CD4-positive, alpha-beta T cell treated with Interleukin-12 subunit alpha and Interleukin-12 subunit beta, for 1 hour (primary cell): Measurements from ENCODE around the gene TNNT1.
"Not testable (repeated sequence)": the region's sequence is repeated elsewhere in the genome, so short reads cannot be mapped to it uniquely, and the experiment has no call there.

ENCODE experiments used
- DNase-seq: peaks from one replicate; pipeline ENCODE4 v3.0.0-alpha.2; 2020

The TNNT1 gene

GRCh38 chr19:55149078-55150003 is at the start of gene TNNT1:
Gene TNNT1 (minus strand): TSS chr19:55149206. CDS start chr19:55147157, 2,049 bp downstream.
- DNase-seq, result no peak

- DNase-seq, result no peak
Observed at GRCh38 chr19:55198651-55199050, 49.6 kb upstream of the TNNT1 start.

- no peak for DNase-seq
Observed at GRCh38 chr19:55197528-55197927, 48.5 kb upstream of the TNNT1 start.

GRCh38 chr19:55196803-55197202 is 47.8 kb upstream of the TNNT1 start:
- DNase-seq, result no peak

- DNase-seq, result no peak
Observed at GRCh38 chr19:55193481-55193880, 44.5 kb upstream of the TNNT1 start.

- DNase-seq, result no peak
Observed at GRCh38 chr19:55189403-55189835, 40.4 kb upstream of the TNNT1 start.

- no peak for DNase-seq
Observed at GRCh38 chr19:55188625-55189024, 39.6 kb upstream of the TNNT1 start.

- DNase-seq, result no peak
Observed at GRCh38 chr19:55186080-55186479, 37.1 kb upstream of the TNNT1 start.

- no peak for DNase-seq
Observed at GRCh38 chr19:55181740-55182139, 32.7 kb upstream of the TNNT1 start.

- DNase-seq, result peak; percentile 70
Observed at GRCh38 chr19:55179606-55180484, 30.8 kb upstream of the TNNT1 start, which contains the start of gene SYT5. Gene SYT5 (minus strand): TSS chr19:55180289. CDS start chr19:55179041, 1,248 bp downstream.

- DNase-seq, result peak; percentile 94
Observed at GRCh38 chr19:55178781-55179599, 30.0 kb upstream of the TNNT1 start.

- peak; percentile 12 for DNase-seq
Observed at GRCh38 chr19:55176076-55176475, 27.1 kb upstream of the TNNT1 start.

- DNase-seq, result no peak
Observed at GRCh38 chr19:55175117-55175867, 26.3 kb upstream of the TNNT1 start.

- DNase-seq, result no peak
Observed at GRCh38 chr19:55174425-55175116, 25.6 kb upstream of the TNNT1 start.

- peak; percentile 43 for DNase-seq
Observed at GRCh38 chr19:55173714-55174409, 24.9 kb upstream of the TNNT1 start.

- no peak for DNase-seq
Observed at GRCh38 chr19:55173186-55173713, 24.2 kb upstream of the TNNT1 start.

- no peak for DNase-seq
Observed at GRCh38 chr19:55172741-55173140, 23.7 kb upstream of the TNNT1 start.

GRCh38 chr19:55172318-55172717 is 23.3 kb upstream of the TNNT1 start:
- DNase-seq, result not testable (repeated sequence)

- DNase-seq, result no peak
Observed at GRCh38 chr19:55171440-55171839, 22.4 kb upstream of the TNNT1 start.

- no peak for DNase-seq
Observed at GRCh38 chr19:55169136-55169535, 20.1 kb upstream of the TNNT1 start.
